D721Med (cell line): Measurements from ENCODE around the gene SDHAF4.

Experiments
- DNase-seq: peaks from one replicate; pipeline ENCODE4 v3.0.0; 2011; ENCODE audit warnings: low spot score; ENCODE audit not compliant: insufficient read length
- FAIRE-seq: peaks from 2 replicates; lab custom pipeline; 2011; peaks lifted over from hg19 to GRCh38; lab: Jason Lieb, UNC
- CTCF ChIP-seq: IDR thresholded peaks from 2 replicates; pipeline ENCODE4 v1.5.1; 2012; ENCODE audit warnings: mild to moderate bottlenecking, control low read depth; ENCODE audit not compliant: insufficient read depth; ENCODE audit errors: missing control alignments

SDHAF4 gene

GRCh38 chr6:70638468-70638867, 71.7 kb downstream of the SDHAF4 start:
- TF ChIP-seq CTCF: no peak
- DNase-seq: no peak
- FAIRE-seq: no peak
